H1 (cell line): ENCODE data around the gene RNASE4. TPM values are rescaled to one million over a fixed set of nuclear protein-coding genes. Genes with fewer than 3 reads are reported as not detected.

Source experiments
- CBX5 ChIP-seq: fragments of 300-800, 300-1000 bp; sonication (generic); IDR thresholded peaks from 2 replicates; pipeline ENCODE4 v1.7.1; 2016; ENCODE audit warnings: antibody characterized with exemption, low read length, low read depth
- CHD7 ChIP-seq: fragments of 300-600 bp; sonication (generic); IDR thresholded peaks from 2 replicates; pipeline ENCODE4 v1.7.1; 2012; ENCODE audit warnings: low read length, moderate library complexity, mild to moderate bottlenecking, inconsistent platforms; ENCODE audit not compliant: insufficient replicate concordance
- CREB1 ChIP-seq: IDR thresholded peaks from 2 replicates; pipeline ENCODE4 v1.6.1; 2012; ENCODE audit warnings: inconsistent platforms
- CTBP2 ChIP-seq: IDR thresholded peaks from 2 replicates; pipeline ENCODE4 v1.7.0; 2011; ENCODE audit warnings: borderline replicate concordance, mild to moderate bottlenecking, moderate library complexity, mixed read lengths, low read length; ENCODE audit not compliant: insufficient read depth, insufficient read length
- EGR1 ChIP-seq: IDR thresholded peaks from 2 replicates; pipeline ENCODE4 v1.6.1; 2011; ENCODE audit warnings: low read depth, low read length, borderline replicate concordance
- JUND ChIP-seq: IDR thresholded peaks from 2 replicates; pipeline ENCODE4 v1.6.1; 2011; ENCODE audit warnings: mild to moderate bottlenecking, improper control_type of control experiment, low read length
- KDM4A ChIP-seq: IDR thresholded peaks from one replicate; pipeline ENCODE4 v1.7.1; 2012; ENCODE audit warnings: low read depth, mild to moderate bottlenecking, moderate library complexity, low read length, inconsistent platforms; ENCODE audit not compliant: severe bottlenecking
- NANOG ChIP-seq: IDR thresholded peaks from 2 replicates; pipeline ENCODE4 v1.6.1; 2011; ENCODE audit warnings: low read length, low read depth, mild to moderate bottlenecking, inconsistent platforms; ENCODE audit not compliant: insufficient read depth, poor library complexity, severe bottlenecking
- POU5F1 ChIP-seq: IDR thresholded peaks from 2 replicates; pipeline ENCODE4 v1.6.1; 2011; ENCODE audit warnings: low read depth, mild to moderate bottlenecking, low read length, moderate library complexity
- RAD21 ChIP-seq, 2 experiments: IDR thresholded peaks in 1 of 2; conservative IDR thresholded peaks in 1 of 2; 2 replicates each; pipeline ENCODE4 v1.6.1; 2011; ENCODE audit warnings: low read depth in 2 of 2, low read length in 2 of 2, improper control_type of control experiment in 1 of 2, inconsistent platforms in 1 of 2, mild to moderate bottlenecking in 1 of 2, moderate library complexity in 1 of 2
- SAP30 ChIP-seq: fragments of 300-600 bp; sonication (generic); IDR thresholded peaks from 2 replicates; pipeline ENCODE4 v1.7.1; 2012; ENCODE audit warnings: low read length, moderate library complexity, mild to moderate bottlenecking, inconsistent platforms; ENCODE audit not compliant: insufficient read depth, insufficient replicate concordance
- YY1 ChIP-seq: IDR thresholded peaks from 2 replicates; pipeline ENCODE4 v1.6.1; 2011; ENCODE audit warnings: low read depth, mild to moderate bottlenecking, low read length
- polyA plus RNA-seq, 7 experiments: library from polyadenylated mRNA; depleted of rRNA in 3 of 7; stranded (reverse) in 5 of 7; unstranded in 2 of 7; fragments of >200 nt in 5 of 7; fragments of 200-250 nt in 2 of 7; gene quantifications; 1 replicate in 5 of 7; 2 replicates in 1 of 7; 4 replicates in 1 of 7; pipeline versions ENCODE4 v1.2.1 to v1.2.3, GENCODE V29; 2011 to 2013; ENCODE audit warnings: missing spikeins in 2 of 7, mixed read lengths in 2 of 7
- total RNA-seq: library from RNA; stranded (reverse); fragmentation: NEBNext Ultra II Directional; extraction: Animal tissue kit (Norgen Biotek cat#: 25700); gene quantifications from 2 replicates; pipeline ENCODE4 v1.2.1, GENCODE V29; 2021

Gene RNASE4
- total and polyA plus RNA-seq, 2 of the 8 experiments (the other 6 are each of a cell fraction or from before 2014, with no cell fraction given), result 0.61 to 3.5 TPM

- TF ChIP-seq CHD7 (no peak), CREB1 (no peak), KDM4A (no peak), POU5F1 (no peak), CBX5 (no peak), RAD21 (IDR thresholded peaks at IDR 0.05 in 1 of 2, conservative IDR thresholded peaks at IDR 0.05 in 1 of 2; ENCODE audit: low read depth in 2 of 2, low read length in 2 of 2) (no peak), NANOG (no peak), JUND (no peak), CTBP2 (no peak), YY1 (no peak), SAP30 (no peak), EGR1 (no peak)
Observed at GRCh38 chr14:20661197-20661596, 23.2 kb upstream of the RNASE4 start (continued).
